ENCODE data around the gene HABP4.

The HABP4 gene

GRCh38 chr9:96449845-96450612, at the start of gene HABP4:
HABP4 (plus strand) TSS chr9:96450169; CDS start chr9:96450280, 111 bp downstream.
- DNase-seq, result peak; percentile 91
- in situ Hi-C loops (cut with HindIII; ENCODE audit: low pct_ligation_motif_present, low pct_unique_long_range_greater_than_20kb, low sequenced_read_pairs), result no loop called here

GRCh38 chr9:96408409-96409280, 41.3 kb upstream of the HABP4 start:
- no peak for DNase-seq
- in situ Hi-C loops (cut with HindIII; ENCODE audit: low pct_ligation_motif_present, low pct_unique_long_range_greater_than_20kb, low sequenced_read_pairs), result no loop called here

DNA sequence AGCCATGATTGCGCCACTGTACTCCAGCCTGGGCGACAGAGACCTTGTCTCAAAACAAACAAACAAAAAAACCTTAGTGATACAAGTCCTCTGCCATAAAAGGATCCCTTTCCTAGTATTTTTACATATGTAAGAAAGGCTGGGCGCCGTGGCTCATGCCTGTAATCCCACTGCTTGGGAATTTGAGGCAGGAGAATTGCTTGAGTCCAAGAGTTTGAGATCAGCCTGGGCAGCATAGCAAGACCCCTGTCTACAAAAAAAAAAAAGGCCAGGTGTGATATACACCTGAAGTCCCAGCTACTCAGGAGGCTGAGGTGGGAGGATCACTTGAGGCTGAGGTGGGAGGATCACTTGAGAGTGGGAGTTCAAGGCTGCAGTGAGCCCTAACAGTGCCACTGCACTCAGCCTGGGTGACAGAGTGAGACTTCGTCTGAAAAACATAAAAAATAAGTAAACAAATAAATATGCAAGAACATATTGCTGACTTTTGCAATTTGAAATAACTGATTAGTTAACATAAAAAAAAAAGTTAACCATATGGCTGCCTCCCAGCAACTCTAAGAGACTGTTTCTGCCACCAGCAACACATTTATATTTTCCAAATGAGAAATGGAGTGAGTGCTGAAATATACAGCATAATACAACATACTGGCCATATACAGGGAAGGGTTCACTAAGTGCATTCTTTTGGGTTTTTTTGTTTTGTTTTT, 38.7 kb upstream of the HABP4 start:
- in situ Hi-C loops (cut with HindIII; ENCODE audit: low pct_ligation_motif_present, low pct_unique_long_range_greater_than_20kb, low sequenced_read_pairs), result no loop called here
- DNase-seq, result no peak

DNA sequence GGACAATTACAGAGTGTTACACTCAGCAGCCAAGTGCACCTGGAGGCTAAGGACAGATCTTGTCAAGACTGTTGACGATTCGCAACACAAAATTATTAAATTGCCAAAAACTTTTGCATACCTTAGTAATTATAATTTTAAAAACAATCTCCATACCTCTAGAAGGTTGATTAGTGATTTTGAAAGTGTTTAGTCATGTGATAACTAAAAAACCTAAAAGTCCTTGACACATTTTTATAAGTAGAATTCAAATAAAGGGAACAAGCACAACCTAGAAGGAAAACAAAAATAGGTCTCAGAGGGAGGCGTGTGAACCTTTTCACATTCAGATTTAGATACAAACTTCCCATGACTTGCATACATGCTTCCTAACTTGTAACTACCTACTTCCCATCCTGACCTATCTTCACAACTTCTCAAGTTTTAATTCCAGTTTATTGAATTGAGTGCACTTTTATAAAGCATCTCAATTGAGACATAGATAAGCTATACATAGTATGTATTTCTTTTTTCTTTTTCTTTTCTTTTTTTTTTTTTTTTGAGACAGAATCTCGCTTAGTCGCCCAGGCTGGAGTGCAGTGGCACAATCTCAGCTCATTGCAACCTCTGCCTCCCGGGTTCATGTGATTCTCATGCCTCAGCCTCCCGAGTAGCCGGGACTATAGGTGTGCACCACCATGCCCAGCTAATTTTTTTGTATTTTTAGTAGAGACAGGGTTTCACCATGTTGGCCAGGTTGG, 37.6 kb upstream of the HABP4 start:
- in situ Hi-C loops (cut with HindIII; ENCODE audit: low pct_ligation_motif_present, low pct_unique_long_range_greater_than_20kb, low sequenced_read_pairs), result no loop called here
- DNase-seq, result no peak

- in situ Hi-C loops (cut with HindIII; ENCODE audit: low pct_ligation_motif_present, low pct_unique_long_range_greater_than_20kb, low sequenced_read_pairs), result no loop called here
- DNase-seq, result no peak
These were observed 36.4 kb upstream of the HABP4 start for GRCh38 chr9:96413302-96414221.

DNA sequence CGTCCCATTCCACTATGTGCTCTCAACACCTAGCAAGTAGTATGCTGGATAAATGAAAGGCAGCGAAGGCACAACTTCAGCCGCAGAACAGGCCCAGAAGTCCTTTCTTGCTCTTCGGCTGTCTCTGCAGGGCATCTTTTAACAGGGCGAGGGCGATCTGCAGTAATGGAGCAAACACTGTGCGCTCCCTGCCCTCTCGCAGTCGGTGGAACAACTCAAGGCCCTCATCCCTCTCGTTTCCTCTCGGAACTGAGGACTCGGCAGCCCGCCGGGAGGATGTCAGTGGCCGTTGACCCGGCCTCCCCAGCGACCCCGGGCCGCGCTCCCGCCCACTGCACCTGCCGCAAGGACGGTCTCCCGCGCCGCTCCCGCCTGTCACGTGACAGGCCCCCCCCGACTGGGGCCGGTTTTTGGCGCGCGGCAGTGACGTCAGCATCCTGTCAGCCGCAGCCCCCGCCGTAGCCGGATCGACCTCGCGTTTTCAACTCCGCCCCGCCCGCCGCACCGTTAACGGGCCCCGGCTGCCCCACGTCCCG, 32.9 kb upstream of the HABP4 start:
- in situ Hi-C loops (cut with HindIII; ENCODE audit: low pct_ligation_motif_present, low pct_unique_long_range_greater_than_20kb, low sequenced_read_pairs), result no loop called here
- peak; percentile 83 for DNase-seq

- in situ Hi-C loops (cut with HindIII; ENCODE audit: low pct_ligation_motif_present, low pct_unique_long_range_greater_than_20kb, low sequenced_read_pairs), result no loop called here
- DNase-seq, result no peak
These were observed 32.3 kb upstream of the HABP4 start for GRCh38 chr9:96417661-96418082.

GRCh38 chr9:96418083-96418919, 31.7 kb upstream of the HABP4 start, which contains the start of gene ZNF367:
ZNF367 (minus strand) TSS chr9:96418370; CDS start chr9:96418032, 338 bp downstream.
- in situ Hi-C loops (cut with HindIII; ENCODE audit: low pct_ligation_motif_present, low pct_unique_long_range_greater_than_20kb, low sequenced_read_pairs), result no loop called here
- DNase-seq, result peak; percentile 94

GRCh38 chr9:96418920-96419690, 30.9 kb upstream of the HABP4 start:
- DNase-seq, result peak; percentile 79
- in situ Hi-C loops (cut with HindIII; ENCODE audit: low pct_ligation_motif_present, low pct_unique_long_range_greater_than_20kb, low sequenced_read_pairs), result no loop called here

DNA sequence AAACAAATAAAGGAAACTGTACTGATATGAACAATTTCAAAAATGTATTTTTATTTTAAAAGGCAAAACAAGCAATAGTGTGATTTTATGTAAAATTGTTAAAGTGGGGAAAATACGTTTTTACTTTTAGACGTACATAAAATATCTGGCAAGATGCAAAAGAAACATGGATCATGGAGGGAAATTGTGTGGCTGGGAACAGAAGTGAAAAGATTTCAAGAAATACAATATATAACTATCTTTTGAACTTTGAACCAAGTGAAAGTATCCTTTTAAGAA, 30.3 kb upstream of the HABP4 start:
- in situ Hi-C loops (cut with HindIII; ENCODE audit: low pct_ligation_motif_present, low pct_unique_long_range_greater_than_20kb, low sequenced_read_pairs), result no loop called here
- no peak for DNase-seq

GRCh38 chr9:96420468-96421219, 29.3 kb upstream of the HABP4 start:
- peak; percentile 97 for DNase-seq
- in situ Hi-C loops (cut with HindIII; ENCODE audit: low pct_ligation_motif_present, low pct_unique_long_range_greater_than_20kb, low sequenced_read_pairs), result no loop called here

- DNase-seq, result no peak
- in situ Hi-C loops (cut with HindIII; ENCODE audit: low pct_ligation_motif_present, low pct_unique_long_range_greater_than_20kb, low sequenced_read_pairs), result no loop called here
These were observed 26.5 kb upstream of the HABP4 start for GRCh38 chr9:96423322-96423984.

- no peak for DNase-seq
- in situ Hi-C loops (cut with HindIII; ENCODE audit: low pct_ligation_motif_present, low pct_unique_long_range_greater_than_20kb, low sequenced_read_pairs), result no loop called here
These were observed 26.0 kb upstream of the HABP4 start for GRCh38 chr9:96423985-96424336.

GRCh38 chr9:96425500-96426169, 24.3 kb upstream of the HABP4 start:
- in situ Hi-C loops (cut with HindIII; ENCODE audit: low pct_ligation_motif_present, low pct_unique_long_range_greater_than_20kb, low sequenced_read_pairs), result no loop called here
- DNase-seq, result no peak
